Stimulated activated CD4-positive, alpha-beta T cell treated with anti-CD3 and anti-CD28 coated beads, TNF-alpha, amount 100 ng/mL, for 4 hours (primary cell): ENCODE data around the gene RELB.
A peak's percentile ranks its signal among the peaks of the same experiment; 100 is the strongest.

Experiments
- DNase-seq, 3 experiments: peaks; one replicate each; pipeline ENCODE4 v3.0.0-alpha.2; 2020; ENCODE audit warnings: low read depth in 3 of 3

RELB gene

DNA sequence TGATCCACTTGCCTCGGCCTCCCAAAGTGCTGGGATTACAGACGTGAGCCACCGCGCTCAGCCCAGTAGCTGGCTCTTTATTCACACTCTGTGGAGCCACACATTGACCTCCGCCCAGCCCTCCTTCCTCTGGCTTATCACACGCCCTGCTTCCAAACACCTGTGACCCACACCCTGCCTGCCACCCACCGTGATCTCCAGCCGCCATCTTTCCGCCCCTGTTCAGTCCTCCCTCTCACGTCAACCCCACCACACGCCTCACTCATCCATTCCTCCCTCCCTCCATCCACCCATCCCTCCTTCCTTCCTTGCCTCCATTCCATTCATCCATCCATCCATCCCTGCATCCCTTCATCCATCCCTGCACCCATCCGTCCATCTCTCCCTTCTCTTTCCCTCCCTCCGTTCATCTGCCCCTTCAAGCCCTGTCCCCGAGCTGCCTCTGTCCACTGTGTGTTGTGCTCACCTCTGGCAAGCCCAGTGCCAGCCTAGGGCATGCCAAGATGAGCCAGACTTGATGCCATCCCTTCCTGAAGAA, 57.4 kb downstream of the RELB start:
- no peak for DNase-seq

DNA sequence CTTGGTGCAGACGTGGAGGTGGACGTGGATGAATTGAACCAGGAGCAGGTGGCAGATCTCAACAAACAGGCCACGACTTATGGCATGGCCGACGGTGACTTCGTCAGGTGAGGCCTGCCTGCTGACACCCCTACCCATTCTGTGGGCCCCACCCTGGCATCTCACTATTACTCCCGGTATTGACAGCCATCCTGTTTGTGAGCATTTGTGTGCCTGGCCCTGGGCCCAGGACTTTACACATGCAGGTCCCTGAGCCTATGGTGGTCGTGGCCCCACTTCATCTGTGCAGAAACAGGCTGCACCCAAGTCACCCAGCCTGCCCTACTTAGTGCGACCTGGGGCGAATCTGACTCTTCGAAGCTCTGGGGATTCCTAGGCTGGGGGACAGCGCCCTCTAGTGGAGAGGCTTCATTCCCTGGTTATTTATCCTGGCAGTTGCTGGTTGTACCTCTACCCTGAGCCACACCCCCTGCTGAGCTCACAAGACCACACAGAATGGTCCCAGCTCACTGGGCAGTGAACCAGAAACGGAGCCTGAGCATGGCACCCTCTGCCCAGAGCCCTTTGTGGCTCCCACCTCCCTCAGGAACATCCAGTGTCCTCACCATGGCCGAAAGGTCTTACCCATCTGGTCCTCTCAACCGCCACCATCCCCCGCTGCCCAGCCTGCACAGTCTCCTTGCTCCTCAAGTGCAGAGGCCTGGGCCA, 58.1 kb downstream of the RELB start:
- DNase-seq, result peak; percentile 62 to 73 (median 64)

DNA sequence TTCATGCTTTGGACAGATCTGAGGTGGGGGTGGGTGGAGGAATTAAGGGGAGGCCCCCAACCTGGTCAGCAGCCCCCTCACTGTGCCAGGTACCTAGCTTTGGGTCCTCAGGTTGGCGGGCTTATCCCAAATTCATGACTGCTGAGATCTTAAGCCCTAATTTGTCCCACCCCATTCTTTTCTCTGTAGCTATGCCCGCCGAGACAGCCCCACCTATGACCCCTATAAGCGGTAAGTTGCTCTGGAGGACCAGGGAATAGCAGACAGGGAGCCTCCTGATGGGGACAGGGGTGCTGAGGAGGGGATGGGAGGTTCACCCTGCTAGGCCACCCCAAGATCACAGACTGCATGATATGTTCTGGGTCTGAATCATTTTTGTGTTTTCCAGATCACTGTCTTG, 60.7 kb downstream of the RELB start:
- no peak for DNase-seq

DNA sequence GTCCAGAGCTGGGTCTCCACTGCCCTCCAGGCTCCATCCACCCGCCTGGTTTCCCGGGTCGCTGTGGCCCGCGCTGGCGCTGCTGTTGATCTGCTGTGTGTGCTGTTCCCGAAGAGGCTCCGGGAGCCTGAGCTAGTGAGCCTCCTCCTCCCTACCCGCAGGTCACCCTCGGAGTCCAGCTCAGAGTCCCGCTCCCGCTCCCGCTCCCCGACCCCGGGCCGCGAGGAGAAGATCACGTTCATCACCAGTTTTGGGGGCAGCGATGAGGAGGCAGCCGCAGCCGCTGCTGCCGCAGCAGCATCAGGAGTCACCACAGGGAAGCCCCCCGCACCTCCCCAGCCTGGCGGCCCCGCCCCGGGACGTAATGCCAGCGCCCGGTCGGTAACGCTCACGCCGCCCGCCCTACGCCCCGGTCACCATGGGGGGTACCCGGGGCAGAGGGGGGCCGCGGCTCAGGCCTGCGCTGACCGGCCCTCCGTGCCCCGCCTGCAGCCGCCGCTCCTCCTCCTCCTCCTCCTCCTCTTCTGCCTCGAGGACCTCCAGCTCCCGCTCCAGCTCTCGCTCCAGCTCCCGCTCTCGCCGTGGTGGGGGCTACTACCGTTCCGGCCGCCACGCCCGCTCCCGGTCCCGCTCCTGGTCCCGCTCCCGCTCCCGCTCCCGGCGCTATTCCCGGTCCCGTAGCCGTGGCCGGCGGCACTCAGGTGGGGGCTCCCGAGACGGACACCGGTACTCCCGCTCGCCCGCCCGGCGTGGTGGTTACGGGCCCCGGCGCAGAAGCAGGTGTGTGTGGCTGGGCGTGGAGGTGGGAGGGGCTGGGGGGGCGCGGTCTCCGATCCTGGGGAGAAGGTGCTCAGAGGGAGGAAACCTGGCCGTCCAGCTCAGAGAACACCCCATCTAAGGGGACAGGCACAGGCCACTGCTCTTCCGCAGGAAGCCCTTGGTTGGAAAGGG, 62.9 kb downstream of the RELB start:
- no peak for DNase-seq

DNA sequence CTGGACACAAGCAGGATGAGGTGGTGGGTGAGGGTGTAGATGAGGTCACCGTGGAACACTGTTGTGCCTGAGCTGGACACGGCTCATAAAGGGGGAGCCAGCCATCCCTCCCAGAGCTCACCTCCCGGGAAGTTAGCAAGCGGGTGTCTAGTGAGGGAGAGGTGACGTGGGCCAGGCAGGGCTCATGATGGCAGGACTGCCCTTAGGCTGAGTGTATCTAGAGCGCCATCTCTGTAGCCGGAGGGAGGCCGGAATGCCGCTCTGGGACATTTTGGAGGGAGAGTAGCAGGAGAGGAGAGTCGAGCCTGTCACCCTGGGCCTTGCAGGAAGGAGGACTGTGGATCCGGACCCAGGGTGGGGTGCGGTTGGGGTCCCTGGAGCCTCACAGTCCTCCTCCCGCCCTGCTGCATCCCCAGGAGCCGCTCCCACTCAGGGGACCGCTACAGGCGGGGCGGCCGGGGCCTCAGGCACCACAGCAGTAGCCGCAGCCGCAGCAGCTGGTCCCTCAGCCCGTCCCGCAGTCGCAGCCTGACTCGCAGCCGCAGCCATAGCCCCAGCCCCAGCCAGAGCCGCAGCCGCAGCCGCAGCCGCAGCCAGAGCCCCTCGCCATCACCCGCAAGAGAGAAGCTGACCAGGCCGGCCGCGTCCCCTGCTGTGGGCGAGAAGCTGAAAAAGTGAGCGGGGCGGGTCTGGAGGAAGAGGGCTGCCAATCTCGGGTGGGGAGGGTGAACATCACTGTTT, 65.8 kb downstream of the RELB start:
- no peak for DNase-seq

DNA sequence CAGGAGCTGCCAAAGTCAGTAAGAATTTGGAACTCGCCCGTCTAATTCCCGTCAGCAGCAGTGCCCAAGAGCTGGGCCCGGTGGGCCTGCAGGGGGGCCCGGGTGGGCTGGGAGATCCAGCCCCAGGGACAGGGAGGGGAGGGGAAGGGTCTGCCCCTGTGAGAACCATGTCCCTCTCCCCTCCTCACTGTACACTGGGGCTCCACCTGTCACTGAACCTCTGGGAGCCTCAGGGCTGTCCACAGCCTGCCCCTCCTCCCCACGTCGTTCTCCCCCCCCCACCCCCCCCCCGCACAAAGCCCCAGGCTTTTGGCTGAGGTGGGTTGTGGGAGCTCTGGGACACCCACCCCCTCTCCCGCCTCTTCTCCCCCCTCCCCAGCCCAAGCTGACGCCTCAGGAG, 66.8 kb downstream of the RELB start:
- DNase-seq, result no peak

DNA sequence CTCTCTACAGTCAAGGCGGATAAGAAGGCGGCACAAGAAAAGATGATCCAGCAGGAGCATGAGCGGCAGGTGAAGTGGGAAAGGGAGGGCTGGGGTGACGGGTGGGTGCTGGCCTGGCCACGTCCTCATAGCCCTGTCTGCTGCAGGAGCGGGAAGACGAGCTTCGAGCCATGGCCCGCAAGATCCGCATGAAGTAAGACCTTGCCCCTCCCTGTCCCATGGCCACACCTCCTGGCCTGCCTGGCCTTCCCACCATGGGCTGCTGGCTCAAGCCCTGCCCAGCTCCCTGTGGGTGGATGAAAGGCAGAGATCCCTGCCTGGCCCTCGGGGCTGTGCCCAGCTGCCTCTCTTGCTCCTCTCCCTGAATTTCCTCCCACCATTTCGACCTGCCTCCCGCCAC, 67.8 kb downstream of the RELB start:
- no peak for DNase-seq

DNA sequence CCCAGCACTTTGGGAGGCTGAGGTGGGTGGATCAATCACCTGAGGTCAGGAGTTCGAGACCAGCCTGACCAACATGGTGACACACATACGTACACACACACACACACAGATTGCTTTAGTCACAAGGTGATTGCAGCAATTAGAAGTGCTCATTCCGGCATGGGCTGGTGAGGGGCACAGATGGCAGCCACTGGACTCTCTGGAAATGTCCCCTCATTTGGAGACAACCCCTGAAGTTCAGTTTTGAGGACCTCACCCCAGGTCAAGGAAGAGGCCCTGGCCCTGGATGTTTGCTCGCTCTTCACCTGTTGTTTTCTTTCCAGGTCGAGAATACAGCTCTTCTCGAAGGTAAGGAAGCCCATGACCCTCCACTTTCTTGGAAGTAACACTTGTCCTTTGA, 69.0 kb downstream of the RELB start:
- no peak for DNase-seq

DNA sequence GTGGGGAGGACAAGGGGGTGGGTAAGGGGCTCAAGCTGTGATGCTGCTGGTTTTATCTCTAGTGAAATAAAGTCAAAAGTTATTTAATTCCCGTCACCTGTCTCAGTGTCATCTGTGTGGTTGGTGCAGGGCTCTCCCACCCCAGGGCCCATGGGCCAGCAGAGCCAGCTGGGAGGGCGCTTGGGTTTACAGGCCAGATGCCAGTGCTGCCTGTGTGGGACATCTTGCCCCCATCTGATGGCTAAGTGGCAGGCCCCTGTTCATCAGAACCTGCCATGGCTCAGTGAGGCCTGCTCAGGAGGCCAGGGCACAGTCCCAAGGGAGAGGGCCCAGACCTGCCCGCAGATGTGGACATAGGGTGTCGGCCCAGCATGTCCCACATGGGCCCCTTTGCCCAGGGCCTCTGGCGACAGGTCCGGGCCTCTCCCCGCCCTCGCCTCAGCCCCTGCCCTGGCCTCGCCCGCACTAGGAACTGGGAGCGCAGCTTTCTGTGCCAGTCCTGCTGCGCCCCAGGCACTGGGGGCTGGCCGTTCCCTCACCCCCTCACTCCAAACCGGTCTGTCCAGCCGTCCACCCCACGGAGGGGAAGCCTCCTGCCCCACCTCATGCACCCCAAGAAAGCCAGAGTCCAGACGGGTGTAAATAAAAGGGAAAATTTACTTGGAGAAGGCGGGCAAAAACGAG, 69.7 kb downstream of the RELB start:
- DNase-seq, result no peak

DNA sequence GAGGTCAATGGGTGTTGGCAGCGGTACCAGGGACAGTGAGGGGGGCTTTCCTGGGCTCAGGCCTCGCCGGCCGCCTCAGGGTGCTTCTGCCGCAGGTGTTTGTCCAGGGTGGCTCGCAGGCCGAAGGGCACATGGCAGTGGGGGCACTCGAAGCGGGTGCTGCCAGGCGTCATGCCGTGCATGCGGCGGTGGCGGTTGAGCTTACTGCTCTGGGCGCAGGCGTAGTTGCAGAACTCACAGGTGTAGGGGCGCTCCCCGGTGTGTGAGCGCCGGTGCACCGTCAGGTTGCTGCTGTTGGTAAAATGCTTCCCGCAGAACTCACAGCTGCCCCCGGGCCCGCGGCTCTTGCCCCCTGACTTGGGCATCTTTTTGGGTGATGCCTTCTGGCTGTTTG, 70.3 kb downstream of the RELB start:
- DNase-seq, result no peak

DNA sequence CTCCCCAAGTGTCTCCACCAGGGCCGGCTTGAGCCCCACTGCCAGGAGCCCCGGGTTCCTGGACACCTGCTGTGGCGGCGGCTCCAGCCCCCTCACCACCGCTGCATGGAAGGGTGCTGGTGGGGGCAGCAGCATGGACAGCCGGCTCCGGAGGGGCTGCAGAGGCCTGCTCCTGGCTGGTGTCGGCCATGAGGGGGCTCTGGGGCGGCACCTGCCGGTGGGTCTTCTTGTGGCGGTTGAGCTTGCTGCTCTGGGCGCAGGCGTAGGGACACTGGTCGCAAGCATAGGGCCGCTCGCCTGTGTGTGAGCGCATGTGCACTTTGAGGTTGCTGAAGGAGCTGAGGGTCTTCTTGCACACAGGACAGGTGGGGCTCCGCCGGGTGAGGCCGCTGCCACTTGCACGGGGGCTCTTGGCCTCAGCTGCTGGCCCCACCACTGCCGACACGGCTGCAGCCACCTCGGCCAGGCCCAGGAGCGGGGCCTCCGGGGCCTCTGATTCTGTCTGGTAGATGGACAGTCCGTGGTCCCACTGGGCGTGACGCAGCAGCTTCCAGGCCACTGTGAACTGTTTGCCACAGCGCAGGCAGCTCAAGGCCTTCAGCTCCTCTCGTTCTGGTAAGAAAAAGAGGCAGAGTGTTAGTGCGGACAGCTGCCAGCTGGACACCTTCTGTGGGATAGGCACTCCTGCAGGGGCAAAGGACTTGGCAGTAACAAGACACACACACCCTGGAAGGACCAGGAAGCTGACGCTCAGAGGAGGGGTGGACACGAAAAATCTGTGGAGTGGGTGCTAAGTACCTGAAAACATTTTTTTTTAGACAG, 70.9 kb downstream of the RELB start:
- DNase-seq, result no peak

DNA sequence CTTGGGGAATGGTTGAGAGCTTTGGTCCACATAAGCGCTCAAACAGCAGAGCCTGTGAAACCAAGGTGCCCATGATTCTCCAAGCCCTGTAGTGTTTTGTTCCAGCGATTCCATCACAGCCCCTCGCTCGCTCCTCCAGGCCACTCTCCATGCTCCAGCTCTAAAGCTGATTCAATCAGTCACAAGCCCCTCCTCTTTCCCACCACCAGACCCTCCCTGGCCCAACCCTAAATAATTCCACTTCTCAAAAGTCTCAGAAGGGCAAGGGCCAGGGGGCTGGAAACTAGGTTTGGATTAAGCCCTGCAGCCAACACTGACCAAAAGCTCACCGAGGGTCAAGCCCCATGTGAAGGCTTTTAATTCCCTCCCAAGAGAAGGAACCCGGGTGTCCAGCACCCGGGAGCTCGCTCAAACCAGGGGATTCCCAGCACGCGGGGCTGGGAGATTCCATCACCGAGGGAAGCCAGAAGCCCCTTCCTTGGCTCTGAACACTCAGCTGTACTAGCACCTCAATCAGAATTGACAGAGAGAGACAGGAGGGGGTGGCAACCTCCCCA, 73.6 kb downstream of the RELB start:
- no peak for DNase-seq

DNA sequence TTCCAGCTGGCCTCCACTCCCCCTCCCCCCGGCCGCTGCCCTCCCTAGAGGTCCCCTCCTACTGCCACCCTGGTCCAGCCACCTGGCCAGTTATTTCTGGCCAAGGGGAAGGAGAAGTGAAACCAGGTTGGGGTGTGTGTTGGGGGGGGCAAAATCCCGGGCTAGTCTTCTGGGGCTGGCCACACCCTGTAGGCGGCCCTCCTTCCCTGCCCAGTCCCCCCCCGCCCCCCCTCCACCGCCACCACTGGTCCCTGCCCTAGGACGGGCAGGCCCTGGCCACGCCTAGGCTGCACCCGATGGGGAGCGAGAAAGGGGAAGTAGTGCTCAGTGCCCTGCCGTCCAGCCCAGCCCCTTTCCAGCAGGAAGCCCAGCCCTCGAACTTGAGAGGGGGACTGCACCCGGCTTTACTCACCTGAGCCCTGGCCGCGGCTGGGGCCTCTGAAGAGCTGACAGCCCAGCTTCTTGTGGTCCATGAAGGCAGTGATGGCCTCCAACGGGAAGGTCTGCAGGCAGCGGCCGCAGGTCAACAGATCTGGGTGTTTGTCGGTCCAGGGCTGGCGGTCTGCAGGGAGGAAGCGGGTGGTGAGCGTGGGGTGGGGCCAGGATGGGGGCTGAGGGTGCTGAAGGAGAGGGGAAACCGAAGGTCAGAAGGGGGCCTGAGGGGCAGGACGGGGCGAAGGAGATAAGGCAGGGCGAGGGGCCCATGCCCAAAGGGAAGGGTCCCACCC, 74.2 kb downstream of the RELB start:
- no peak for DNase-seq

DNA sequence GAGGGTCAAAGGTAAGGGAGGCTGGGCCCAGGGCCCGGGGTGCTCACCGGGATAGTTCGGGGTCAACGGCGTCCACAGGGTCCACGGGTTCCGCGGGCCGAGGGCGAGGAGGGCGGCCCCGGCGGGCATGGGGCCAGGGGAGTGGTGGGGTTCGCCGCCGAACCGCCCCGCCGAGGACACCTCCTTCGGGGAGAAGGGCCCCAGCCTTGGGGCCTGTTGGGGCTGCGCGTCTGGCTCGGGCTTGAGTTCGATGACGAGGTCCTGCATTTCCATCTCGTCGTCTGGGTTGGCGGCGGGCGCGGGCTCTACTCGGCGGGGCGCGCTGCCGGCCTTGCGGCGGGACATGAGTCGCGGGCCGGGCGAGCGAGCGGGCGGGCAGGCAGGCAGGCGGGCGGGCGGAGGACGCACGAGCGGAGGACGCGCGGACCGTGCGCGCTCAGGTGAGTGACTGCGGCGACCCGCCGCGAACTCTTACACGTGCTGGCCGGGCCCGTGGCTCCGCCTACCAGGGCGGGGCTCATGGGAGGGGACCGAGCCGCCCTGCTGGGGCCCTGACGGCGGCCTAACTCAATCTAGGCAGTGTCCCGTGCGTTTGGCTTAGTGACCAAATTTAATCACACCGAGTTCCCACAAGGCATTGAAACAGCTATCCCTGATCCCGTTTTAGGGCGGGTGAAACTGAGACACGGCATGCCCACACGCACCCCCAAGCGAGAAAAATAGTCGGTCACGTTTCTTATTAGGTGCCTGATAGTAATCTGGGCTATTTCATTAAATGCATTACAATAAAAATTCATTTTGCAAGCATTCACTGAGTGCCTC, 75.0 kb downstream of the RELB start, which contains the start of gene ZNF296:
Gene ZNF296 (minus strand): TSS at position 450 of the 822 bp plus-strand sequence. CDS start 105 bp downstream, at position 345.
- DNase-seq, result peak; percentile 51 to 71 (median 70)

DNA sequence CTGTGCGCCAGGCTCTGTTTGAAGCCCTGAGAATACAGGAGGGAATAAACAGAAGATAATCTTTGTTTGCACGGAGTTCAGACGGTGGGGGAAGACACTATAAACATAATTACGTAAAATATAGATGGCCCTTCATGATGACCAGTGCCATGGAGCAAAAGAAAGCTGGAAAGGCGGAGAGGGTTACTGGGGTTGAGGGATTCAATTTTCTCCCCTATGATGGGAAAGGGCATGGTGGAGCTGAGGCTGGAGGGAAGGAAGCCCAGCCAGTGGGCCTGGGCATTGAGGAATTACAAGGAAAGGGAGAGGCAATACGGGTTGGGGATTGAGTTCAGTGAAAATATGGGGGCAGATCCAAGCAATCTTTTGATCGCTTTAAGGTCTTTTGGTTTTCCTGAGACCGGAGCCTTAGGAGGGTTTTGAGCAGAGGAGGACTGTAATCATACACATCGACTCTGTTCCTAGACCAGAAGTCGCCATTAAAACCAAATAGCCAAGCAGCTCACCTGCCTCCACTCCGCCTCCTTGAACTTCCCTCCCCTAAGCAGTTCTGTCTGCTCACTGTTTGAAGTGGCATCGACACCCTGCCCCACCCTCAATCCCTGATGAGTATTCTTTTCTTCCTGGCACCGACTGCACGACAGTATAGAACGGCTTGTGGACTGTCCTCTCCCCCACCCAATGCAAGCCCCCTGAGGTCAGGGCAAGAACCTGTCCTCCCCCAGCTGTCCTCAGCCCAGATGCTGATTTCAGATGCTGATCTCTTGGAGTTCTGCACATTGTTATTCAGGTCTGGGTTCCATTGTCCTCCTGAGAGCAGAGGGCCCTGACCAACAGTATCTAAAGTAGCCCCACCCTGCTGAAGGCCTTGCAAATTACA, 75.8 kb downstream of the RELB start:
- DNase-seq, result no peak

DNA sequence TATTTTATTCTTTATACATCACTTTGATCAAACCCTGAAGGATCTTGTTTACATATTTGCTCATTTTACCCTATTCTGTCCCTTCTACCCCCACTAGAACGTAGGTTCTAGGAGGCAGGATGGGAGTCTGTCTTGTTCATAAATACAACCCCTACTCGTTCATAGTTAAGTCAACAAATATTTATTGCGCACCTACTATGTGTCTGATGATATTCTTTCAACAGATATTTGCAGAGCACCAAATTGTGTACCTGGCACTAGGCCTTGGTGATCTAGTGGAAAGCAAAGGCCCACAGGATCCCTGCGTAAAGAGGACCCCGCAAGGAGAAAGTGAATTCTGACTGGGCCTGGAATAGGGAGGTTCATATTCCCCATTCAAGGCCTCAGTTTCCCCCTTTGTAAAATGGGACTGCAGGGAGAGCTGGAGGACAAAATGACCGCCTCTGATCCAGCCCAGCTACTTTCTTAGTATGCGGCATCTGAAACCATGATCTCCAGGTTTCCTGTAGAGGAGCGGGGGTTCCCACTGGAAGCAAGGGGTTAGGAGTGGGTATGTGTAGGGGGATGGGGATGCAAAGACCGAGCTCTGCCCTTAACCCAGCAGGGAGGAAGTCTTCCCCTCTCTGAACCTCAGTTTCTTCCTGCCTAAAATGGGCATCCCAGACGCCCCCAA, 77.3 kb downstream of the RELB start:
- no peak for DNase-seq
